Endothelial cell of umbilical vein (primary cell): Measurements from ENCODE around the gene STOML1. TPM values are rescaled to one million over a fixed set of nuclear protein-coding genes. Genes with fewer than 3 reads are reported as not detected.
A peak's percentile ranks its signal among the peaks of the same experiment; 100 is the strongest.

ENCODE experiments used
- BruUV-seq: library from RNA; stranded (reverse); fragments of 400-500 nt; replicated peaks from 2 replicates; lab custom pipeline; 2021; lab: Mats Ljungman, UMichigan
- CTCF ChIA-PET: fragments of 300-600, 350-600 bp; sonication (Branson Sonifier 250); formaldehyde crosslinking; loops from one replicate; lab custom pipeline; 2021; ENCODE audit warnings: antibody characterized with exemption, inconsistent platforms; lab: Charles Lee
- POLR2A ChIA-PET: fragments of 300-600, 350-600 bp; sonication (Branson Sonifier 250); formaldehyde crosslinking; loops from one replicate; lab custom pipeline; 2021; ENCODE audit warnings: antibody characterized with exemption, inconsistent platforms; lab: Charles Lee
- DNase-seq: peaks from one replicate; pipeline ENCODE4 v3.0.0-alpha.2; 2011; ENCODE audit warnings: low read depth, low spot score
- FAIRE-seq: peaks from 2 replicates; lab custom pipeline; 2011; peaks lifted over from hg19 to GRCh38; lab: Jason Lieb, UNC
- H2AFZ ChIP-seq: 2 replicates; pipeline ENCODE4 v1.6.0; 2012; ENCODE audit warnings: low read depth, low read length, control low read depth, inconsistent platforms
- H3K27ac ChIP-seq: 2 replicates; pipeline ENCODE4 v1.5.1; 2011; ENCODE audit warnings: low read depth, mild to moderate bottlenecking, control low read depth, low read length, moderate library complexity; ENCODE audit not compliant: insufficient read depth
- H3K27me3 ChIP-seq, 2 experiments: 2 replicates each; pipeline versions ENCODE4 v1.6.0 to v1.6.1; 2011; ENCODE audit warnings: low read length in 2 of 2, mixed read lengths in 1 of 2; ENCODE audit not compliant: control insufficient read depth in 2 of 2, insufficient read depth in 2 of 2
- H3K36me3 ChIP-seq, 2 experiments: 2 replicates in 1 of 2; 3 replicates in 1 of 2; pipeline ENCODE4 v1.5.1; 2011; ENCODE audit warnings: low read length in 2 of 2, mild to moderate bottlenecking in 1 of 2, moderate library complexity in 1 of 2; ENCODE audit not compliant: control insufficient read depth in 2 of 2, insufficient read depth in 2 of 2; ENCODE audit errors: extremely low read depth in 1 of 2
- H3K4me1 ChIP-seq: 3 replicates; pipeline ENCODE4 v1.5.1; 2011; ENCODE audit warnings: mild to moderate bottlenecking, low read length; ENCODE audit not compliant: control insufficient read depth, insufficient read depth; ENCODE audit errors: extremely low read depth
- H3K4me2 ChIP-seq: 2 replicates; pipeline ENCODE4 v1.6.1; 2011; ENCODE audit warnings: low read length, control low read depth, mixed read lengths; ENCODE audit not compliant: insufficient read depth
- H3K4me3 ChIP-seq, 3 experiments: fragments of 200-600 bp in 1 of 3; sonication (generic), shearing (Covaris generic) in 1 of 3; replicated peaks in 1 of 3; 2 replicates each; pipeline ENCODE4 v1.5.1; 2011 to 2016; ENCODE audit warnings: control low read depth in 3 of 3, low read length in 3 of 3, mild to moderate bottlenecking in 2 of 3, inconsistent platforms in 1 of 3, low read depth in 1 of 3, moderate library complexity in 1 of 3; ENCODE audit not compliant: insufficient read depth in 1 of 3
- H3K79me2 ChIP-seq: 2 replicates; pipeline ENCODE4 v1.6.0; 2012; ENCODE audit warnings: low read length, inconsistent platforms; ENCODE audit not compliant: control insufficient read depth, insufficient read depth
- H3K9ac ChIP-seq: replicated peaks from 2 replicates; pipeline ENCODE3; 2011; ENCODE audit warnings: low read length, control low read depth; ENCODE audit not compliant: insufficient read depth; ENCODE audit errors: extremely low read depth
- H3K9me1 ChIP-seq: replicated peaks from 3 replicates; pipeline ENCODE4 v1.6.0; 2011; ENCODE audit warnings: mild to moderate bottlenecking, low read length; ENCODE audit not compliant: control insufficient read depth, insufficient read depth; ENCODE audit errors: extremely low read depth
- H3K9me3 ChIP-seq: replicated peaks from 2 replicates; pipeline ENCODE4 v1.5.1; 2012; ENCODE audit warnings: low read length, inconsistent platforms; ENCODE audit not compliant: control insufficient read depth, insufficient read depth
- H4K20me1 ChIP-seq: replicated peaks from 2 replicates; pipeline ENCODE3; 2011; ENCODE audit warnings: mild to moderate bottlenecking, low read length; ENCODE audit not compliant: control insufficient read depth, insufficient read depth; ENCODE audit errors: extremely low read depth
- CTCF ChIP-seq, 2 donors: IDR thresholded peaks; 1 replicate in 1 of 2; 2 replicates in 1 of 2; pipeline ENCODE4 v1.5.1; 2011; ENCODE audit warnings: low read length in 2 of 2, mild to moderate bottlenecking in 2 of 2, moderate library complexity in 2 of 2, control low read depth in 1 of 2, inconsistent platforms in 1 of 2, low read depth in 1 of 2; ENCODE audit not compliant: insufficient read depth in 1 of 2; ENCODE audit errors: extremely low read depth in 1 of 2
- EZH2 ChIP-seq: IDR thresholded peaks from 2 replicates; pipeline ENCODE4 v1.6.1; 2012; ENCODE audit warnings: borderline replicate concordance, low read depth, mild to moderate bottlenecking, moderate library complexity, low read length, inconsistent platforms; ENCODE audit not compliant: severe bottlenecking
- FOS ChIP-seq: IDR thresholded peaks from 2 replicates; pipeline ENCODE4 v1.6.1; 2011; ENCODE audit warnings: mild to moderate bottlenecking, low read length, moderate library complexity, borderline replicate concordance; ENCODE audit not compliant: insufficient read depth
- GATA2 ChIP-seq: IDR thresholded peaks from 2 replicates; pipeline ENCODE4 v1.7.0; 2011; ENCODE audit warnings: low read depth, mild to moderate bottlenecking, moderate library complexity, mixed read lengths, low read length; ENCODE audit not compliant: insufficient read length, insufficient read depth
- JUN ChIP-seq: IDR thresholded peaks from 2 replicates; pipeline ENCODE4 v1.6.1; 2011; ENCODE audit warnings: borderline replicate concordance, low read depth; ENCODE audit not compliant: insufficient read length, insufficient read depth
- MAX ChIP-seq: IDR thresholded peaks from 2 replicates; pipeline ENCODE4 v1.6.1; 2011; ENCODE audit not compliant: insufficient read depth, insufficient read length
- MYC ChIP-seq: IDR thresholded peaks from one replicate; pipeline ENCODE4 v1.6.1; 2011; ENCODE audit warnings: mild to moderate bottlenecking, low read depth, low read length
- POLR2A ChIP-seq: IDR thresholded peaks from 2 replicates; pipeline ENCODE4 v1.6.1; 2012; ENCODE audit warnings: low read depth, mild to moderate bottlenecking, control low read depth, low read length
- POLR2AphosphoS5 ChIP-seq: IDR thresholded peaks from 2 replicates; pipeline ENCODE4 v1.6.1; 2012; ENCODE audit warnings: low read depth, mild to moderate bottlenecking, control low read depth, low read length, moderate library complexity; ENCODE audit not compliant: insufficient read depth
- dilution Hi-C: fragments of 300-500 bp; cut with MboI; formaldehyde crosslinking; loops from one replicate; pipeline ENCODE4 v1.15.0; 2019; ENCODE audit warnings: low sequenced_read_pairs; ENCODE audit not compliant: extremely low pct_ligation_motif_present
- intact Hi-C: fragments of 100-400 bp; cut with micrococcal nuclease; formaldehyde crosslinking; loops from one replicate; pipeline ENCODE4 v1.10.0; 2022
- polyA plus RNA-seq, 4 experiments: library from polyadenylated mRNA; depleted of rRNA in 3 of 4; stranded (reverse) in 3 of 4; unstranded in 1 of 4; fragments of >200 nt; gene quantifications; 2 replicates each; pipeline versions ENCODE4 v1.2.1 to v1.2.3, GENCODE V29; 2011 to 2012; ENCODE audit warnings: missing spikeins in 1 of 4
- total RNA-seq: library from RNA; stranded (reverse); gene quantifications from 2 replicates; pipeline ENCODE4 v1.2.3, GENCODE V29; 2021

Gene STOML1
- total and polyA plus RNA-seq, 2 donors (not counting 3 experiments of a cell fraction or from before 2014, with no cell fraction given) = 12.9 to 15.4 TPM

- dilution Hi-C loops (no loop called here), intact Hi-C loops (no loop called here)
- DNase-seq = peak; percentile 53
- Histone ChIP-seq H3K9me1 (no peaks in the 10 kb centered on the region), H2AFZ (peak overlapping the region; percentile 9), H3K27me3 (no peaks in the 10 kb centered on the region), H3K4me2 (peak overlapping the region; percentile 83), H3K27ac (peak overlapping the region; percentile 4), H4K20me1 (no peaks in the 10 kb centered on the region), H3K4me1 (peaks cover 56% of the 10 kb centered on the region), H3K36me3 (no peaks in the 10 kb centered on the region), H3K79me2 (peaks cover 17% of the 10 kb centered on the region), H3K4me3 (peak overlapping the region in 2 of 3 experiments; percentile 51 to 67), H3K9me3 (no peaks in the 10 kb centered on the region), H3K9ac (peak overlapping the region; percentile 54)
- peak; percentile 97 for FAIRE-seq
- BruUV-seq = TSS peak; percentile 36
- ChIA-PET CTCF (interaction anchor here (0.8 to 7.0 kb wide), 11 partner anchors 9 to 54 kb away, joined by 3 to 53 read pairs (median 4); no protein-coding TSS in a partner anchor), POLR2A (no interaction called here)
- TF ChIP-seq FOS = no peak
- no peak for TF ChIP-seq JUN
- TF ChIP-seq EZH2 = no peak
- TF ChIP-seq POLR2A = peak; percentile 45
- no peak for TF ChIP-seq CTCF (IDR thresholded peaks at IDR 0.05; ENCODE audit: extremely low read depth in 1 of 2, insufficient read depth in 1 of 2, low read depth in 1 of 2, low read length in 2 of 2)
- TF ChIP-seq MYC = no peak
- TF ChIP-seq POLR2AphosphoS5 = peak; percentile 25
- no peak for TF ChIP-seq MAX
- TF ChIP-seq GATA2 = no peak
Observed at GRCh38 chr15:73991260-73991659, 835 bp downstream of the STOML1 start.
